Activated CD8-positive, alpha-beta memory T cell treated with anti-CD3 and anti-CD28 coated beads for 1 hour (primary cell): Measurements from ENCODE around the gene SLC6A6.

ENCODE experiments used
- DNase-seq, 2 donors: peaks; one replicate each; pipeline ENCODE4 v3.0.0-alpha.2; 2020; ENCODE audit warnings: low read depth in 1 of 2; ENCODE audit errors: extremely low read depth in 1 of 2

The SLC6A6 gene

GRCh38 chr3:14517601-14518431, 115.4 kb downstream of the SLC6A6 start:
- DNase-seq: no peak

DNA sequence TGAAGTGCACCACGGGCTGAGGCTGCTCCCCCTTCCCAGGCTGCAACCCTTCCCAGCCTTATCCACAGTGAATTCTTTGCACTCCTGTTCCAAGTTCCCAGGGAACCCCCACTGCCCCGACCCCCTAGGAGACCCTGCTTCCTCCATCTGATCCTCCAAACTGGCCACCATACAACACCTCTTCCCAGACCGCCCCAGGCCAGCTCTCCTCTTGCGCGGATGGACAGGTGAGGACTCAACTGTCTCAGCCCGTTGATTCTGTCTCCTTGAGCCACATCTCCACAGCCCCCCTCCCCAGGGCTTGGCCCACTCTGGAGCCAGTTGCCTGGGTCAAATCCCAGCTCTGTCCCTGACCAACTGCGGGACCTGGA, 116.0 kb downstream of the SLC6A6 start:
- no peak for DNase-seq

- no peak for DNase-seq
Observed at GRCh38 chr3:14518893-14519292, 116.5 kb downstream of the SLC6A6 start.

DNA sequence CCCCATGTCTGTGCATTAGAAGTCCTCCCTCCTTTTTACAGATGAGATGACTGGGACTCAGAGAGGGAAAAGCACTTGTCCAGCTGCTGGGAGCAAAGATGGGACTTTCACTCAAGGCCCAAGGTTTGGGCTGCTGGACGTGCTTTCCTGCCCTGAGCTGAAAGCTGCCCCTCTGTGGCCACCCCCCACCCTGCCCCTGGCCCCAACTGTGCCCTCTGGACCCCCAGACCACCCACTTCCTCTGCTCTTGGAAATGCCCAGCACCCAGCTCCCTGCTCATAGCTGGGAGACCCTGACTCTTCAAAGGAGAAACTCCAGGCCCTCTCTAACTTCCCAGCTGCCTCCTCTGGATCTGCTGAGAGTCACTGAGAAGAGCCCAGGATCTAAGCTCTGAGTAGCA, 117.0 kb downstream of the SLC6A6 start:
- no peak for DNase-seq

DNA sequence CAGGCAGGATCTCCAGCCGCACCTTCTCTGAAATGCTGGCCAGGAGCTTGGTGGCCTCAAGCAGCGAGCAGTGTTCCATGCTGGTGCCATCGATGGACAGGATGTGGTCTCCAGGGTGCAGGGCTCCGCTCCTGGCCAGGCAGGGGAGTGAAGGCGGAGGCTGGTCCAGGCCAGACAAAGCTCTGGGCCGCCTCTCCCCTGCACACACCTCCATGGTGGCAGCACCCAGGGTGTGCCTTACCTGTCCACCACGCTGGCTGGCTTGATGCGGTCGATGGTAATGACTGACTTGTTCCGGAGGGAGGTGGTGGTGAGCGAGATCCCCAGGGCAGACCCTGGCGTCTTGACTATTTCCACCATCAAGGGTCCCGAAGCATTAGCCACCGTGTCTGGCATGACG, 117.7 kb downstream of the SLC6A6 start:
- no peak for DNase-seq

GRCh38 chr3:14520967-14521366, 118.6 kb downstream of the SLC6A6 start:
- no peak for DNase-seq

- no peak for DNase-seq
Observed at GRCh38 chr3:14521611-14522010, 119.2 kb downstream of the SLC6A6 start.

GRCh38 chr3:14522129-14522691, 119.8 kb downstream of the SLC6A6 start:
- DNase-seq: no peak

DNA sequence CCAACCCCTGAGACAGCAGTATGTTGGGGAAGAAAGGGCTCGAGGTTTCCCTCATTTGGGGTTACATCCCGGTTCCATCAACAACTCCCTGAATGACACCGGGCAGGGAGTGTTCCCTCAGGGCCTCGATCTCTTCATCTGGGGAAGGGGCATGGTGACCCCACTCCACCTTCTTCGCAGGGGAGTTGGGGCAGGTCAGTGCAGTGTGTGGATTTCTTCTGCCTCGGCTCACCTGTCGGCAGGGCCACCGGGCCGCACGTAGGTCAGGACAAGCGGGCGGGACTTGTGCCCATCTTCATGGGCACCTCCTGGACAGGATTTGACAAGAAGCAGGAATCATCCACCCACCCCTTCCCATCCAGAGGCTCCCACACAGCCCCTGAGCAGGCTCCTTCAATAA, 120.4 kb downstream of the SLC6A6 start:
- DNase-seq: no peak

GRCh38 chr3:14523792-14524191, 121.4 kb downstream of the SLC6A6 start:
- no peak for DNase-seq

DNA sequence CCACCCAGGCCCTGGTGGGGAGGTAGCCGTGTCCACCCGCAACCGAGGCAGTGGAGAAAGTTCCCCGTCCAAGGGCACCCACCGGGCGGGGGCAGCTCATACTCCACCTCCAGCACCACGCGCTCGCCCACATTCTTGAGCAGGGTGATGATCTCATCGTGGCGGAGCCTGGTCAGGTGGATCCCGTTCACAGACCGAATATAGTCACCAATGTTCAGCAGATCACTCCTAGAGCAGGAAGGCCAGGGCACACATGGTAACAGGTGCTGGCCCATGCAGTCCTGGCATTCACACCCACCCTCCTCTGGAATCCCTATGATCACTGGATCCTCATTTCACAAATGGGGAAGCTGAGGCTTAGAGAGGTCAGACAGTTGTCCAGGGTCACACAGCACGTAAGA, 121.9 kb downstream of the SLC6A6 start:
- DNase-seq: no peak

- DNase-seq: no peak
Observed at GRCh38 chr3:14524920-14525660, 122.7 kb downstream of the SLC6A6 start.

DNA sequence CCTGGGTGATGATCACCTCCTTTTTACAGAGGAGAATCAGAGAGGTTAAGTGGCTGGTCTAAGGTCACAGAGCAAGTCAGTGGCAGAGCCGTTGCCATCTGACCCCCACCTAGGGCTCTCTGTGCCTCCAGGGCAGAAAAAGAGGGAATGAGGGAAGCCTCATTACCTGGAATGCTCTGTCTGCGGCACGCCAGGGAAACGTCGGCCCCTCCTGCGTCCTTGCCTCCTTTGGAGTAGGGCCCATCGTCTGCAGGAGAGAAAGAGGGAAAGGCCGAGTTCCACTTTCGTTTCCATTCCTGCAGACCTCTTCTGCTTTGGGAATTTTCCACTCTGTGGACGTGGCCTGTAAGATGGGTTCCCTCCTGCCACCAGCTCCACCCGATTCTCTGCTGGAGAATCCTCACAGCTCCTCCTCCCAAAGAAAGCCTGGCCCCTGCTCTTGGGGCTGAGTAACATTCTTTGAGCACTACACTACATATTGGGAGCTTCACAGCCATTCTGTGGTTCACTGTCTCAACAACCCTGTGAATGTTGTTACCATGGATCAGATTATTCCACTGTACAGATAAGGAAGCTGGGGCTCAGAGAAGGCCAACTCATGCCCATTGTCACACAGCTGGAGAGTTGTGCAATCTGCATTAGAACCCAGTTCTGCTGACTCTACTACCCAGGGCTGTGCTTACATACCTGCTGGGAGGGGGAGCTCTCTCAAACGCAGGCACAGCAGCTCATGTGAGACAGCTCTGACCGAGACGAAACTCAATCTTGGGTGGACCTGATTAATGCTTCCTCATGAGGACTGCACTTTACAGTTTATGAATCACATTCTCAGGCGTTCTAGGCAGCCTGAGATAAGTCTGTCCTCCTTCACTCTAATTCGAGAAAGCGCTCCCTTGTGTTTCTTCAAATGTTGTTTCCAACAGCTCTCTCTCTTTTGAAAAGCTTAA, 123.6 kb downstream of the SLC6A6 start:
- no peak for DNase-seq

DNA sequence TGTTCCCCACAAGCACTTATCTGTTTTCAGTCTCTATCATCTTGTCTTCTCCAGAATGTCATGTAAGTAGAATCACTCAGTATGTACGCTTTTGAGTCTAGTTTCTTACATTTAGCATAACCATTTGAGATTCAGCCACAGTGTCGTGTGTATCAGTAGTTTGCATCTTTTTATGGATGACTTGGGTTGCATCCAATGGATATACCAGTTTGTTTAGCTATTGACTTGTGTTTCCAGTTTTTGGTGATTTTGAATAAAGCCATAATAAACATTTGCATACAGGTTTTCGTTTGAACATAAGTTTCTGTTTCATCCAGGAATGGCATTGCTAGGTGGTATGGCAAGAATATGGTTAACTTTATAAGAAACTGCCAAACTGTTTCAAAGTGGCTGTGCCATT, 125.7 kb downstream of the SLC6A6 start:
- no peak for DNase-seq

DNA sequence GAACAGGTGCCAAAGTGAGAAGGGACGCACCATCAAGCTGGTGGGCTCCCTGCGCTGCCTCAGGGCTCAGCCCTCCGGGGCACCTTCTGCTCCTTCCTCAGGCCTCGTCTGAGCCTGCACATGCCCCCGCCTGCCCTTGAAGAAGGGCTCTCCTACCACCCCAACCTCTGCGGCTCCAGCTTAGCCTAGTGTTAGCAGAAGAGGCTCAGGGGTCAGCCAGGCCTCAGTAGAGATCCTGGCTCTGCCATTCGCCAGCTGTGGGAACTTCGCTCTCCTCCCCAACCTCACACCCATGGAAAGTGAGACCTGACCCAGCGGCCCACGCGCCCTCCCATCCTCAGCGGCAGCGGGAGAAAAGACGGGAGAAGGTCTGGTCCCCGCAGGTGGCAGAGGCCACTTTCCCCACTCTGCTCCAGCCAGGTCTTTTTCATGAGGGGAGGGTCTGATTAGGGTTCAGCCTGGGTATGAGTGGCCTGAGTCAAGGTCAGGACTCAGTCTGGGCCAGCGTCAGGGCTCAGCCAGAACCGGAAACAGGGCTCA, 129.5 kb downstream of the SLC6A6 start:
- no peak for DNase-seq

GRCh38 chr3:14532691-14533456, 130.5 kb downstream of the SLC6A6 start:
- DNase-seq: no peak

- DNase-seq: no peak
Observed at GRCh38 chr3:14533457-14533958, 131.1 kb downstream of the SLC6A6 start.

GRCh38 chr3:14534516-14535191, 132.2 kb downstream of the SLC6A6 start:
- no peak for DNase-seq

DNA sequence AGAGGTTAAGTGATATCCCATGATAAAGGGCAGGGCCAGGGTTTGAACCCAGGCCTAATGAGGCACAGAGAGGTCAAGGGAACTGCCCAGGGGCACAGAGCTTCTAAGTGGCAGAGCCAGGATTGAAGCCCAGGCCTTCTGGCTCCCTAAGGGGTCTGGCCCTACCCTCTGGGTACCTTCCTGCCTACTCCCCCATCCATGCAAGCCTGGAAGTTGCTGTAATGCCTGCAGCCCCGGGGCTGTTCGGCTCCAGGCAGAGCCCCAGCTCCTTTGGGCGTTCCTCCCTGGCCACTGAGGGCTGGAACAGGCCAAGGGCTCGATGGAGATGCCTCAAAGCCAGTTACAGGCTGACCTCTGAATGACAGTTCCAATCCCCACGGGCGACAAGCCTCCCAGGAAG, 133.2 kb downstream of the SLC6A6 start:
- no peak for DNase-seq
